ENCODE results near the gene C2CD4C.

The C2CD4C gene

DNA sequence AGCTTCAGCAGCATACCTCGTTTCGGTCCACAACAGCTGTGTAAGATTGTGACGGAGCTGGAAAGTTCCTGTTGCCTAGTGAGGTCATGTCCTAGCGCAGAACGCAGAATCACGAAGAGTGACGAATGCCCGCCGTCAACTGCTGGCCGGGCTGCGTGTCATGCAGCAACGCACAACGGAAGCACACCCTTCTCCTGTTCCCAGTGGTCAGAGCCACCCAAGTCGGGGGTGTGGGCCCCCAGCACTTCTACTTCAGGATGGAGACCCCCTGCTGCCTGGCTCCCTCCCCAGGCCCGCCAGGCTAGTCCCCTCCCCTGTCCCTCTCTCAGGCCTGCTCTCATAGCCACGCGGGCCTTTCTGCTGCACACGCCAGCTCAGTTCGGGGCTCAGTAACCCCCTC is 25.9 kb downstream of the C2CD4C start:
- TF ChIP-seq, protein P1, sequence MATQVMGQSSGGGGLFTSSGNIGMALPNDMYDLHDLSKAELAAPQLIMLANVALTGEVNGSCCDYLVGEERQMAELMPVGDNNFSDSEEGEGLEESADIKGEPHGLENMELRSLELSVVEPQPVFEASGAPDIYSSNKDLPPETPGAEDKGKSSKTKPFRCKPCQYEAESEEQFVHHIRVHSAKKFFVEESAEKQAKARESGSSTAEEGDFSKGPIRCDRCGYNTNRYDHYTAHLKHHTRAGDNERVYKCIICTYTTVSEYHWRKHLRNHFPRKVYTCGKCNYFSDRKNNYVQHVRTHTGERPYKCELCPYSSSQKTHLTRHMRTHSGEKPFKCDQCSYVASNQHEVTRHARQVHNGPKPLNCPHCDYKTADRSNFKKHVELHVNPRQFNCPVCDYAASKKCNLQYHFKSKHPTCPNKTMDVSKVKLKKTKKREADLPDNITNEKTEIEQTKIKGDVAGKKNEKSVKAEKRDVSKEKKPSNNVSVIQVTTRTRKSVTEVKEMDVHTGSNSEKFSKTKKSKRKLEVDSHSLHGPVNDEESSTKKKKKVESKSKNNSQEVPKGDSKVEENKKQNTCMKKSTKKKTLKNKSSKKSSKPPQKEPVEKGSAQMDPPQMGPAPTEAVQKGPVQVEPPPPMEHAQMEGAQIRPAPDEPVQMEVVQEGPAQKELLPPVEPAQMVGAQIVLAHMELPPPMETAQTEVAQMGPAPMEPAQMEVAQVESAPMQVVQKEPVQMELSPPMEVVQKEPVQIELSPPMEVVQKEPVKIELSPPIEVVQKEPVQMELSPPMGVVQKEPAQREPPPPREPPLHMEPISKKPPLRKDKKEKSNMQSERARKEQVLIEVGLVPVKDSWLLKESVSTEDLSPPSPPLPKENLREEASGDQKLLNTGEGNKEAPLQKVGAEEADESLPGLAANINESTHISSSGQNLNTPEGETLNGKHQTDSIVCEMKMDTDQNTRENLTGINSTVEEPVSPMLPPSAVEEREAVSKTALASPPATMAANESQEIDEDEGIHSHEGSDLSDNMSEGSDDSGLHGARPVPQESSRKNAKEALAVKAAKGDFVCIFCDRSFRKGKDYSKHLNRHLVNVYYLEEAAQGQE (IDR thresholded peaks at IDR 0.05; ENCODE audit: insufficient read depth in 1 of 2, low read depth in 2 of 2, low read length in 2 of 2), result no peak
- TF ChIP-seq FOXP2 (optimal IDR thresholded peaks at IDR 0.05; ENCODE audit: borderline replicate concordance, extremely low read depth, extremely low read length, insufficient read depth), result peak; percentile 79

DNA sequence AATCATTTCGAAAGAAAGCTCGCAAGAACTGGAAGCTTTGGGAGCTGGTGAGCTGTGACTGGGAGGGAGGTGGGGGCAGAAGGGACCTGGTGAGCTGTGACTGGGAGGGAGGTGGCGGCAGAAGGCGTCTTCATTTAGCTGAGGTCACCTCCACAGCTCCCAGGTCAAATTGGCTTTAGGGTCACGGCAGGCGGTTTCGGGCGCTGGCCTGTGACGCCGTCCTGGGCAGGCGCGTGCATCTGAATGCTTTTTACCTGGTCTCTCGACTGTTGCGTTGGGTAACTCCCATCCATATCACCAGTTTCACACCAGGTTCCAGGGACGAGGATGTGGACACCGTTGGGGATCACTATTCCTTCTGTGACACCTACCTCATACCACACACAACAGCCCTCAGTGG is 29.2 kb downstream of the C2CD4C start:
- TF ChIP-seq FOXP2 (optimal IDR thresholded peaks at IDR 0.05; ENCODE audit: borderline replicate concordance, extremely low read depth, extremely low read length, insufficient read depth) (no peak), POLR2AphosphoS5 (IDR thresholded peaks at IDR 0.05; ENCODE audit: low read depth, low read length) (no peak)
- TF ChIP-seq, protein P1 (IDR thresholded peaks at IDR 0.05; ENCODE audit: insufficient read depth in 1 of 2, low read depth in 2 of 2, low read length in 2 of 2), result no peak

DNA sequence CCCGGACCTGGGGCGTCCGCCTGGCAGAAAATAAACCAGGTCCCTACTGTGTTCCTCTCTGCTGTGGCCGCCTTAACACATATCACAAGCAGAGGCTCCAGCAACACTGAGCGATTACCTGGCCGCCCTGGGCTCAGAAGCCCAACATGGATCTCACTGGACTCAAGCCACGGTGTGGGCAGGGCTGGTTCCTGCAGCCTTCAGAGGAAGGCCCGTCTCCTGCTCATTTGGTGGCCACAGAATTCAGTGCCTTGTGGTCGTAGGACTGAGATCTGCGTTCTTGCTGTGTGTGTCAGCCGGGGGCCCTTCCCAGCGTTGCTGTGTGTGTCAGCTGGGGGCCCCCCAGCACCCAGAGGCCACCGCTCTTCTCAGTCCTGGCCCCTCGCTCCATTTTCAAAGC is 30.2 kb downstream of the C2CD4C start:
- TF ChIP-seq FOXP2 (optimal IDR thresholded peaks at IDR 0.05; ENCODE audit: borderline replicate concordance, extremely low read depth, extremely low read length, insufficient read depth) (no peak), POLR2AphosphoS5 (IDR thresholded peaks at IDR 0.05; ENCODE audit: low read depth, low read length) (no peak), SIN3A (IDR thresholded peaks at IDR 0.05; ENCODE audit: borderline replicate concordance, insufficient read depth, low read length) (no peak), TAF1 (IDR thresholded peaks at IDR 0.05; ENCODE audit: borderline replicate concordance, insufficient read depth, low read length) (no peak)
- TF ChIP-seq, protein P1 (IDR thresholded peaks at IDR 0.05; ENCODE audit: insufficient read depth in 1 of 2, low read depth in 2 of 2, low read length in 2 of 2), result no peak

- no peak for TF ChIP-seq POLR2AphosphoS5 (IDR thresholded peaks at IDR 0.05; ENCODE audit: low read depth, low read length)
- no peak for TF ChIP-seq FOXP2 (optimal IDR thresholded peaks at IDR 0.05; ENCODE audit: borderline replicate concordance, extremely low read depth, extremely low read length, insufficient read depth)
- TF ChIP-seq, protein P1 (IDR thresholded peaks at IDR 0.05; ENCODE audit: insufficient read depth in 1 of 2, low read depth in 2 of 2, low read length in 2 of 2), result no peak
- TF ChIP-seq TAF1 (IDR thresholded peaks at IDR 0.05; ENCODE audit: borderline replicate concordance, insufficient read depth, low read length), result no peak
- TF ChIP-seq SIN3A (IDR thresholded peaks at IDR 0.05; ENCODE audit: borderline replicate concordance, insufficient read depth, low read length), result no peak
These were observed 31.0 kb downstream of the C2CD4C start for GRCh38 chr19:377801-378581.

GRCh38 chr19:376111-376470 is 32.9 kb downstream of the C2CD4C start:
- TF ChIP-seq, protein P1 (IDR thresholded peaks at IDR 0.05; ENCODE audit: insufficient read depth in 1 of 2, low read depth in 2 of 2, low read length in 2 of 2), result no peak
- no peak for TF ChIP-seq TAF1 (IDR thresholded peaks at IDR 0.05; ENCODE audit: borderline replicate concordance, insufficient read depth, low read length)
- TF ChIP-seq POLR2AphosphoS5 (IDR thresholded peaks at IDR 0.05; ENCODE audit: low read depth, low read length), result no peak
- TF ChIP-seq FOXP2 (optimal IDR thresholded peaks at IDR 0.05; ENCODE audit: borderline replicate concordance, extremely low read depth, extremely low read length, insufficient read depth), result no peak
- TF ChIP-seq SIN3A (IDR thresholded peaks at IDR 0.05; ENCODE audit: borderline replicate concordance, insufficient read depth, low read length), result no peak
